Transverse colon (tissue), 4 donors: Measurements from ENCODE around the gene CCDC102B.

Source experiments
- EP300 ChIP-seq: sonication (generic); formaldehyde crosslinking; IDR thresholded peaks from one replicate; pipeline ENCODE4 v1.6.1; 2017; ENCODE audit warnings: antibody characterized with exemption, low read depth
- POLR2A ChIP-seq: fragments of 450-650 bp; IDR thresholded peaks from one replicate; pipeline ENCODE4 v1.6.1; 2016; ENCODE audit warnings: antibody characterized with exemption, mild to moderate bottlenecking, moderate library complexity
- POLR2AphosphoS5 ChIP-seq, 3 donors: sonication (generic); formaldehyde crosslinking; IDR thresholded peaks; one replicate each; pipeline ENCODE4 v1.6.1; 2016; ENCODE audit warnings: antibody characterized with exemption in 3 of 3
- TF ChIP-seq, protein P1 (sequence below), 5 experiments: fragments of 200-600 bp in 3 of 5; fragments of 450-650 bp in 2 of 5; sonication (generic) in 3 of 5; IDR thresholded peaks; 1 replicate in 2 of 5; 2 replicates in 3 of 5; pipeline ENCODE4 v1.5.1; 2016 to 2017; ENCODE audit warnings: antibody characterized with exemption in 5 of 5, inconsistent platforms in 3 of 5, mild to moderate bottlenecking in 2 of 5, moderate library complexity in 1 of 5

DNA sequence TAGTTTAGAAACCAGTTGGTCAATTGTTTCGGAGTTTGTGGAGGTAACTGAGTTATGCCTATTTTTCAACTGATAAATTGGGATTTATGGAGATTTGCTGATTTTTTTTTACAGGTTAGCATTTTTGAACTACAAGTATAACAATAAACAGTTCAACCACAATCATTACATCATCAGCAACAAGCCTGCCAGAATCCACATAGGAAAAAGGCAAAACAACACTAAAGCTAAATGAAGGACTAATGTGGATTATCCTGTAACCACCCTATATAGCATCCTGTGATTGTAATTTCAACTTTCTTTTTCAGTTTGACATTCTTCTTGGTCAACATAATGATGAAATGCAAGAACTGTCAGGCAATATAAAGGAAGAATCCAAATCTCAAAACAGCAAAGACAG, 76.5 kb downstream of the CCDC102B start:
- TF ChIP-seq, protein P1, sequence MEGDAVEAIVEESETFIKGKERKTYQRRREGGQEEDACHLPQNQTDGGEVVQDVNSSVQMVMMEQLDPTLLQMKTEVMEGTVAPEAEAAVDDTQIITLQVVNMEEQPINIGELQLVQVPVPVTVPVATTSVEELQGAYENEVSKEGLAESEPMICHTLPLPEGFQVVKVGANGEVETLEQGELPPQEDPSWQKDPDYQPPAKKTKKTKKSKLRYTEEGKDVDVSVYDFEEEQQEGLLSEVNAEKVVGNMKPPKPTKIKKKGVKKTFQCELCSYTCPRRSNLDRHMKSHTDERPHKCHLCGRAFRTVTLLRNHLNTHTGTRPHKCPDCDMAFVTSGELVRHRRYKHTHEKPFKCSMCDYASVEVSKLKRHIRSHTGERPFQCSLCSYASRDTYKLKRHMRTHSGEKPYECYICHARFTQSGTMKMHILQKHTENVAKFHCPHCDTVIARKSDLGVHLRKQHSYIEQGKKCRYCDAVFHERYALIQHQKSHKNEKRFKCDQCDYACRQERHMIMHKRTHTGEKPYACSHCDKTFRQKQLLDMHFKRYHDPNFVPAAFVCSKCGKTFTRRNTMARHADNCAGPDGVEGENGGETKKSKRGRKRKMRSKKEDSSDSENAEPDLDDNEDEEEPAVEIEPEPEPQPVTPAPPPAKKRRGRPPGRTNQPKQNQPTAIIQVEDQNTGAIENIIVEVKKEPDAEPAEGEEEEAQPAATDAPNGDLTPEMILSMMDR (IDR thresholded peaks at IDR 0.05), result no peak
- TF ChIP-seq EP300 (no peak), POLR2A (no peak), POLR2AphosphoS5 (IDR thresholded peaks at IDR 0.05) (no peak)
